ENCODE results near the gene KIF9. TPM values are rescaled to one million over a fixed set of nuclear protein-coding genes. Genes with fewer than 3 reads are reported as not detected.
"Not testable (repeated sequence)": the region's sequence is repeated elsewhere in the genome, so short reads cannot be mapped to it uniquely, and the experiment has no call there.

The KIF9 gene
- total RNA-seq, 1 experiment from 2014 or later = 13.1 TPM

- H3K36me3 ChIP-seq (ENCODE audit: control insufficient read depth in 1 of 2, insufficient read depth in 2 of 2, low read length in 2 of 2); POLR2A ChIA-PET; H3K79me2 ChIP-seq (ENCODE audit: insufficient read depth, low read length); H3K27ac ChIP-seq (ENCODE audit: low read depth, low read length); BruUV-seq (replicated peaks); CTCF ChIA-PET; H3K4me3 ChIP-seq (replicated peaks in 1 of 2; ENCODE audit: low read depth in 1 of 2, low read length in 2 of 2); H3K27me3 ChIP-seq (ENCODE audit: insufficient read depth, low read length); H3K4me2 ChIP-seq (ENCODE audit: low read length); H3K9me2 ChIP-seq (ENCODE audit: insufficient read depth); H3K9ac ChIP-seq (ENCODE audit: low read length); RAD21 ChIA-PET (ENCODE audit: low non-redundant PET in 1 of 2, low total read pairs in 2 of 2, uncharacterized antibody in 2 of 2, unreplicated experiment in 2 of 2); H3K9me3 ChIP-seq (ENCODE audit: control insufficient read depth in 1 of 2, insufficient read depth in 1 of 2, low read depth in 1 of 2, low read length in 2 of 2); intact Hi-C loops (cut with micrococcal nuclease); H2AFZ ChIP-seq (ENCODE audit: low read depth, low read length, poor library complexity, severe bottlenecking); H4K20me1 ChIP-seq (ENCODE audit: insufficient read depth); H3K4me1 ChIP-seq (ENCODE audit: control insufficient read depth in 1 of 2, insufficient read depth in 2 of 2, low read length in 2 of 2); DNase-seq (ENCODE audit: low read depth, low spot score); ATAC-seq: not testable (repeated sequence)
These were observed 102.6 kb downstream of the KIF9 start for GRCh38 chr3:47180011-47180410.

Other genes starting within 250 kb of the KIF9 start
- gene SETD2, start 118.7 kb downstream of the KIF9 start, total RNA-seq (2021; ENCODE audit: unreplicated experiment) = 33.0 TPM
- gene KLHL18, start 145 bp upstream of the KIF9 start, total RNA-seq (2021; ENCODE audit: unreplicated experiment) = 32.3 TPM
- gene PTPN23, start 98.2 kb upstream of the KIF9 start, total RNA-seq (2021; ENCODE audit: unreplicated experiment) = 56.5 TPM
- gene SCAP, start 193.1 kb upstream of the KIF9 start, total RNA-seq (2021; ENCODE audit: unreplicated experiment) = 67.6 TPM
- 38.8 TPM for gene ELP6, start 230.9 kb upstream of the KIF9 start, total RNA-seq (2021; ENCODE audit: unreplicated experiment)